A204.1 (cell line): ENCODE results near the gene CPLX1.

ENCODE experiments used
- FAIRE-seq: peaks from 2 replicates; lab custom pipeline; 2012; peaks lifted over from hg19 to GRCh38; lab: Jason Lieb, UNC

The CPLX1 gene

DNA sequence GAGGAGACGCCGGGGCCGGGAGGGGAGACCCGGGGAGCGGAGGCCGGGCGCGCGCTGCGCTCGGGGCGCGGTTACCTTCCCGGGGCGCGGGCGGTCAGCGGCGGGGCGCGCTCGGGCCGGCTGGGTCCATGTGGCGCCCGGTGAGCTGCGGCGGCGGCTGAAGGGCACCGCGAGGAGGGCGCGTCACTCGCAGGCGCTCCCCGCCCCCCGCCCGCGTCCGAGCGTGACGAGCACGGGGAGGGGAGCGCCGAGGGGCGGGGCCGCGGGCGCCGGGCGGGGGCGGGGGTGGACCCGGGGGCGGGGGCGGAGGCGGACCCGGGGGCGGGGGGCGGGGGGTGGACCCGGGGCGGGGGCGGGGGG is at the start of gene CPLX1:
TSS of gene CPLX1 (minus strand) at position 159 of the 360 bp plus-strand sequence. CDS start 1,607 bp downstream, outside the sequence.
- FAIRE-seq: no peak

DNA sequence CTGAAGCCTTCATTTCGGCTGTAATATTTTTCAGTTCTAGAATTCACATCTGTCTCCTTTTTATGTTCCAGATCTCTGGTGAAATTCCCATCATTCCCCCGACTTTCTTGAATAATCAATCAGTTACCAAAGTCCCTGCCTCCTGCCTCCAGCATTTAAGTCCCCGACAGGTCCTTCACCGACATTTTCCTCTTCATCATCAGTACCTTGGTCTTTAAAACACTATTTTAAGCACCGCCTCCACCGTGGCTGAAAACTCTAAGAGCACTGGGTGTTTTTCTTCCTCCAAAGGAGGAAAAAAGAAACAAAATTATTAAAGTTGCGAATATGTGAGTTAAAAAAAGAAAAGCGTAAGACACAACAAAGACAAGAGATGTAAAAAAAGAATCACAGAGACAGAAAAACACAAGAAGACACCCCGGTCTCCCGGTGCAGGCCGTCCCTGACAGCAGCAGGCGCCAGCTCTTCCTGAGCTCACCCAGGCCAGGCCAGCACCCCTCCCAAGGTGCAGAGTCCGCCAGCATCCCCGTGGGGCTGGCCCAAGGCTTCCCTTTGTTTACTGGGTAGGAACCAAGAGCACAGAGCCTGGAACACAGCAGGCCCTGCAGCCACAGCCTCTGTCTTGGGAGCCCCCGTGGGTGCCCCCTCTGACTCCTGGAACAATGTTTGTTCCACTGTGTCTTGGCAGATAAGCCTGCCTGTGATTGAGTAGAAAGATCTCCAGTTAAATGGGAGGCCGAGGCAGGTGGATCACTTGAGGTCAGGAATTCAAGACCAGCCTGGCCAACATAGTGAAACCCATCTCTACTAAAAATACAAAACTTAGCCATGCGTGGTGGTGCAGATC is 49.3 kb upstream of the CPLX1 start:
- no peak for FAIRE-seq

DNA sequence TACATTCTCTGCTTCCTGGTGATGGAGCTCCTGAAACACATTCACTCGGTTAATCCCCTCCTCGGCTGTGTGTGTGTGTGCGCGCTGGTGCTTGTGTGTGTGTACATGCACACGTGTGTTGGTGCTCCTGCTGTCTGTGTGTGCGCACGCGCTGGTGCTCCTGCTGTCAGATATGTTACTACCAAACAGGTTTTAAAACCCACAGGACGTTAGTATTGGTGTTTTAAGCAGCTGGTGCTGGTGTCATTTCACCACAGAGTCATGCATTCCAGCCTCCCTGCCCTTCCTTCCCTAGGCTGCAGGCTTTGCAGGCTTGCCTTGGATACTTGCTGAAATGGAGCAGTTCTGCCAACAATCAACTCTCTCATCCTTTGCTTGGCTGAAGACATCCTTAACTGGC is 48.1 kb upstream of the CPLX1 start:
- FAIRE-seq: no peak

DNA sequence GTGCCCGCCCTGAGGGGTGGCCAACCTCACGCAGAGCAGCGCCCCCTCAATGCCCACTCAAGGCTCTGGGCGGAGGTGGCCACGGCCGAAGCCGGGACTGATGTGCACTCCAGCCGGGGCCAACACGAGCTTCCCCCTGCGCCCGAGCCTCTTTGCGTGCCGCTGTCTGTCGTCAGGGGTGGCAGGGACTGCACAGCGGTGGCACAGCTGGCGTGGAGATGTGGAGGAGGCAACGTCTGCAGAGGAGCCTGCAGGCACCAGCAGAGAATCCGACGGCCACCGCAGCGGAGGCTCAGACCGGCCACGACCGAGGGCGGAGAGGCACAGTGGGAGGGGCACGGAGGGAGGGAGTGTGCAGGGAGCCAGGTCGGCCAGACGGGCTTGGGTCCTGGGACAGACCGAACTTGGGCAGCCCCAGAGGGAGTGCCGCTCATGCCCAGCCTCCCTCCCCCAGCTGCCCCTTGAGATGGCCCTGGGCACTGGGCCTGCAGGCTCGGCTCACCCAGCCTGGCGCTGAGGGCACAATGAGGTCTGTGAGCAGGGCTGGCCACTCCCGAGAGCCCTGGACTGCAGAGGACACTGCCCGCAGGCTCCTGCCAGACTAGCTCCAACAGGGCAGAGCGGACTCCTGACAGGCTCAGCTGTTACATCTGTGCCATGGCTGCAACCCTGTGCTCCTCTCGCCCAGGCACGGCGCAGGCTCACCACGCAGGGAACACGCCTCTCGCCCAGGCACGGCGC is 46.5 kb upstream of the CPLX1 start:
- no peak for FAIRE-seq

DNA sequence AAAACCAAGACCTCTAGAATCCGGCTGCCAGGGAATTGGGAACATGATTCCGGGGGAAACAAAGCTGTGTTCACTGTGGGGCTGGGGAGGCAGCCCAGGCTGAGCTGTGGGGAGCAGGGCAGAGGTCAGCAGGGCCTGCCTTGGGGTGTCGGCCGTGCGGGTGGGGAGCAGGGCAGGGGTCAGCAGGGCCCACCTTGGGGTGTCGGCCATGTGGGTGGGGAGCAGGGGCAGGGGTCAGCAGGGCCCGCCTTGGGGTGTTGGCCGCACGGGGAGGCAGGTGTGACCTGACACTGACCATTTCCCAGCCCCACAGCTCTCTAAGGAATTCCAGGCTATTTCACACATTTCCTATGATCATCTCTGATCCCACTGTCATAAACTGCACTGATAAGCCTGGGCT is 45.6 kb upstream of the CPLX1 start:
- no peak for FAIRE-seq

DNA sequence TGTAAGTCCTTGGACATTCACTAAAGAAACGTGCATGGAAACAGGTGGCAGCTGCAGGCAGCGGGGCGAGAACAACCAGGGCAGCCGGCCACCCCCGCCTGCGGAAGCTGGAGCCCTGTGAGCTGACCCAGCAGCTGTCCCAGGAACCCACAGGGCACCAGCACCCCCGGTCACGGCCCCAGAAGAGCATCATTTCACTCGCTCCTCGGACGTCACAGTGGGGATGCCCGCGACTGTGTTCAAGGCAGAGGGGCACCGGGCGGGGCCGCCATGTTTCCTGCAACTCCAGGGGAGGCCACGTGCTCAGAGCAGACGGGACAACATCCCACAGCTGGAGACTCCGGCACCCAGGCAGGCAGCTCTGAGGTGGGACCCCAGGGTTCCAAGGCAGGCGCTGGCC is 45.0 kb upstream of the CPLX1 start:
- no peak for FAIRE-seq

DNA sequence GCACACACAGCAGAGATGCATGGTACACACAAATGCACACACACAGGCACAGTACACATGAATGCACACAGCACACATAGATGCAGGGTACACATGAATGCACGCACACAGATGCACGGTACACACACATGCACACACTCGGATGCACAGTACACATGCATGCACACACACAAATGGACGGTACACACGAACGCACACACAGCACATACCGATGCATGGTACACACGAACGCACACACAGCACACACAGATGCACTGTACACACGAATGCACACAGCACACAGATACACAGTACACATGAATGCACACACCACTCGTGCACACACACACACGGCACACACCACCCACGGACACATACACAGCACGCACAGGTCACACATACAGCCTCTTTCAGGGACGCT is 43.8 kb upstream of the CPLX1 start:
- FAIRE-seq: no peak

DNA sequence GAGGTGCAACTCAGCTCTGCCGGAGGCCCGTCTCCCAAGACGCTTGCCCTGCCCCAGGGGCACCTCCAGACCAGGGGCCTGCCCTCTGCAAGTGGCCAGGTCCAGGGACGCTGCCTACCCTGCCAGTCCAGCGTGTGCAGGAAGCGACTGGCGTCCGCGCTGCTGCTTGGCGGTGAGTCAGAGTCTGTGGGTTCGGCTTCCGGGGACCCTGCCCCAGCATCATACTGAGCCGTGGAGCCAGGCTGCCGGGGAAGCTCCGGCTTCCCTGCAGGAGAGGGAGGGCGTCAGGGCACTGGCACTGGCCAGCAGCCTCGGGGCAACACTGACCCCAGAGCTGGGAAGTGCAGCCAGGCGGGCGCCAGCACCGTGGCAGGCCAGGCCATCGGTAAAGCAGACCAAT is 42.5 kb upstream of the CPLX1 start:
- no peak for FAIRE-seq

DNA sequence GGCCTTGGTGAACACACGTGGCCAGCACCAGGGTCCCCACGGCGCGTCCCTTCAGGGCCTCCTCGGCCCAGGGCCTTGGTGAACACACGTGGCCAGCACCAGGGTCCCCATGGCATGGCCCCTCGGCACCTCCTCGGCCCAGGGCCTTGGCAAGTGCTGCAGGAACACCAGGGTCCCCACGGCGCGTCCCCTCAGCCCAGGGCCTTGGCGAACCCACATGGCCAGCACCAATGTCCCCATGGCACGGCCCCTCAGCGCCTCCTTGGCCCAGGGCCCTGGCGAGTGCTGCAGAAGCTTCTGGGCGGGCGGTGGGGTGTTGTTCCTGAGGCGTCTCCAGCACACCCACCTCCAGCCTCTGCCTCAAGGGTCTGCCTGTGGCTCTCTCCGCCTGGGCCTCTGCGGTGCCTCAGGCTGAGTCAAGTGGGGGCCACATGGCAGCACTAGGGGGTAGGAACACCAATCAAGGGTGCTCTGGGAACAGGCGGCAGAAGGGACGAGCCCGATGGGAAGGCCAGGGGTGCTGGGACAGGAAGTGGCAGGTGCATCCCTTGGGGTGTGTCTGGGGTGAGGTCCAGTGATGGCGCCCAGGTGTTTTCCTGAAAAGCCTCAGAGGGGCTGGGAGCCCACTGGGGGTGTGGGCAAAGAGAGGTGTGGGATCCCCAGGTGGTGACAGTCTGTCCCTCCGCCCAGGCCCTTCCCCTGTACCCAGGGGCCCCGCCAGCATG is 41.8 kb upstream of the CPLX1 start:
- no peak for FAIRE-seq

DNA sequence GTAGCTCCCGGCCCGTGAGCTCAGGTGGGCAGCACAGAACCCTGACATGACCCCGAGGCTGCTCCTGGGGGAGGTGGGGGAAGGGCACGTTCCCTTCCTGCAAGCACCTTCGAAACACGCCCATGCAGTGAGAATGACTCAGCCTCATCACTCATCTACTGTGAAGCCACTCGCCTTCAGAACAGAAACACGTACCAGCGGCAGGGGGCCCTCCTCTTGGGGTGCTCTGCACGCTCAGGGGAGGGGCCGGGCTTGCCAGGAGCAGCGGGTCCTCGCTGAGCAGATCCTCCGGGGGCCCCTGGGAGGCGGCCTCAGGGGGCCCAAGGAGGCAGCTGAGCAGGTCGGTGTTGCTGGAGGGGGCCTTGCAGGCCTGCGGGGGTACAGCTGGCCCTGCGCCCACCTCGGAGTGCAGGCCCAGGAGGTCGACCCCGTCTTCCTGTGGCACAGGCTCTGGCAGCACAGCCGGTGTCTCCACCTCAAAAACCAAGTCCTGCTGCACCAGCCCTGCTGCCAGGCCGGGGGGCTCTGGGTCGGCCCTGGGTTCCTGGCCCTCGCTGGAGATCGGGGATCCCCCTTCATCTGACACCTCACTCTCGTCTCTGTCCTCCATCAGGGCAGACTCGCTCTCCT is 40.9 kb upstream of the CPLX1 start:
- FAIRE-seq: no peak

DNA sequence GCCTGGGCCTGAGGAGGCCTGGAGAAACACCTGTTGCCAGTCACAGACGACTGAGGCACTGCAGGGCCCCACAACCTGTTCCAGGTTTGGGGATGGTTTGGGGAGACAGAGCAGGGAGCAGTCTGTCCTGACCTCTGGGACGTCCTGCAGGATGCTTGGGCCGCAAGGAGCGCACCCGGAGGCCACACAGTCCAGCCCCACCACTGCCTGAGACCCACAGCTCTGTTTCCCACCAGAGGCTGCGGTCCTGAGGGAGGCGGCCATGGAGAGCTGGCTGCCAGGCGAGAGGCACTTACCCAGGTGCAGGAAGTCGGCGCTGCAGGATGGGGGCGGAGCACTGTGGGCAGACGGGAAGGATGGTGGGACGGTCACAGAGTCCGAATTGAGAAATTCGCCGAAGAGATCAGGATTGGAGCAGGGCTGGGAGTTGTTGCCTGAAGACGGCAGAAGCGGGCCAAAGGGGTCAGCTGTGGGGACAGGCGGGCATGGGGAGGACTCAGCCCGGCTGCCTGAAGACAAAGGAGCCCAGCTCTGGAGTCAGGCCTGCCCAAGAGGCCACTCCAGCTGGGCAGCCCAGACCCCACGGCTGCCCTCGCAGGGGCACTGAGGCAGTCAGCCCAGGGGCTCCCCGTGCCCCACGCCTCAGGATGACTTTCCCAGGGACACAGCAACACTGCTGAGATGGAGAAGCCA is 40.3 kb upstream of the CPLX1 start:
- FAIRE-seq: no peak

DNA sequence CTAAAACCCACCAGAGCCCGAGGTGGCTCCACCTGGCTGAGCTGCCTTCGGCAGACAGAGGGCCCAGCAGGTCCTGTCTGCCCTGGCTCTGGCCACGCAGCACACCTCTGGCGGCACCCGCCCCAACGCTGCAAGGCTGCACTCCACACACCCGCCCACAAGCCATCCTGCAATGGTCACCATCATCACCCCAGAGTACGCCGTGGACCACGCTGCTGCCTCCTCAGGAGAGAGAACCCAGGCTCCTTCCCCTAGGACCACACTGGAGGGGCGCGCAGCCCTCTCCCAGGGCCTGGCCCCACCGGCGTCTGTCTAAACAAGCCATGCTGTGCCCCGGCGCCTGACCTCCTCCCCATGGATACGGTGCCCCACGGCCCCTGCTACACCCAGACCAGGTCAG is 39.6 kb upstream of the CPLX1 start:
- no peak for FAIRE-seq

DNA sequence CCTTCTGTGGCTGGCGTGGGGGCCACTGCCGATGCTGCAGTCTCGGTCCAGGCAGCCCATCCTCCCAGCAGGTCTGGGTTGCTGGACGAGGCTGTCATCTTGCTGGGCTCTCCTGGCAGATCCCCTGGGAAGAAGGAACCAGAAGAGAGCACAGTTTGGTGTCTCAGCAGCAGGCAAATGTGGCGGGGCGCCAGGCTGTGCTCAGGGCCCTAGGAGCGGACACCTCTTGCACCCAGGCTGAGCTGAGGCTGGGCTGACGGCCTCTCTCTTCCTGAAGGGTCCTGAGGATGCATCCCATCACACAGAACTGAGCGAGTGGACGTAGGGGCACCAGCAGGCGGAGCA is 39.2 kb upstream of the CPLX1 start:
- FAIRE-seq: no peak

DNA sequence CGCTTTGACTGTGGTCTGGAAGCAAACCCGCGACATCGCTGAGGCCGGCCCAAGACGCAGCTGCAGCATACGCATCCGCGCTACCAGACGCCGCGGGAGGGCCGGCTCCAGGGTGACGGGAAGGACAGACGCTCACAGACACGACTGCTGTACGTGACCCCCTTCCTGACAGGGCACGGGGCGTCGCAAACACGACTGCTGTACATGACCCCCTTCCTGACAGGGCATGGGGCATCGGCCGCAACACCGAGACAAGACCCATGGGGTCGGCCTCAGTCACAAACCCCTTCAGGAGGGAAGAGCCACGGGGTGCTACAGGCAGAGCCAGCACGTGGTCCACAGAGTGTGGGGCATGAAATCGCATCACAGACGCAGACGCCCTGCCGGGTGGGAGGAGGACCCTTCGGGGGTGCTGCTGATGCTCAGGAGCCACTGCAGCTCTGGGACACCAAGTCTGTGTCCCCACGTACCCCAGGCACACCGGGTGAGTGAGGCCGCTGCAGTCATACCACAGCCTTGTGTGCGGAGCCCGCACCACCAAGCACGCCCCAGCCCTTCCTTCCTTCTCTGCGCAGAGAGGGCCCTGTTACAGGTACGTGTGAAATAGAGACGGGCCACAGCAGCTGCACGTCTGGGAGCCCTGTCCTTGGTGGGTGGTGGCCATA is 38.7 kb upstream of the CPLX1 start:
- no peak for FAIRE-seq

DNA sequence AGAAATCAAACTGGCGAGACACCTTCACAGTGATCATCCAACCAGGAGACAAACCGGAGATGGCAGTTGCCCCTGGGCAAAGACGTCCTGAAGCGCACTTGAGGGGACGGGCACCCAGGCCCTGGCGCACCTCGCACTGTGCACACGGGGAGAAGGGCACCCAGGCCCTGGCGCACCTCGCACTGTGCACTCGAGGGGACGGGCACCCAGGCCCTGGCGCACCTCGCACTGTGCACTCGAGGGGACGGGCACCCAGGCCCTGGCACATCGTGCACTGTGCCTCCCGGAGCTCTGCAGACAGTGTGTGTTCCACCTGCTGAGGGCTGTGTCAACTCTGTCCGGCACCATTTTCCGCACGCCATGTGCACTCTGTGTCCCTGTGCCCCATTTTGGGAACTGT is 34.6 kb upstream of the CPLX1 start:
- no peak for FAIRE-seq

DNA sequence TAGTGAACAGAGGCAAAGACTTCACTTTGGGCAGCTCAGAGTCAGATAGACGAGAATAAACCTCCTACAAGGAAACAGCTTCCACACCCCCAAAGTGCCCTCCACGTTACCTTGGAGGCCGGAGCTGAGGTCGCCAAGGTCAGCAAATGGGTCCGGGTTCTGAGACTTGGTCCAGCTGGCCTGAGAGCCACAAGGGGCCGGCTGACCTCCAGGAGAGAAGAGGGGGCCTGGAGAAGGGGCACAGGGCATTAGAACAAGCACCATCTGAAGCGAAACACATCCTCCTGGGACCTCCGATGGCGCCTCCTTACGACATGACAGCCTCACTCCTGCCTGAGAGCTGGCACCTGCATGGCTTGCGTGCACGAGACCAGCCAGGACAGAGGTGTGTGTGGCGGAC is 33.6 kb upstream of the CPLX1 start:
- no peak for FAIRE-seq

DNA sequence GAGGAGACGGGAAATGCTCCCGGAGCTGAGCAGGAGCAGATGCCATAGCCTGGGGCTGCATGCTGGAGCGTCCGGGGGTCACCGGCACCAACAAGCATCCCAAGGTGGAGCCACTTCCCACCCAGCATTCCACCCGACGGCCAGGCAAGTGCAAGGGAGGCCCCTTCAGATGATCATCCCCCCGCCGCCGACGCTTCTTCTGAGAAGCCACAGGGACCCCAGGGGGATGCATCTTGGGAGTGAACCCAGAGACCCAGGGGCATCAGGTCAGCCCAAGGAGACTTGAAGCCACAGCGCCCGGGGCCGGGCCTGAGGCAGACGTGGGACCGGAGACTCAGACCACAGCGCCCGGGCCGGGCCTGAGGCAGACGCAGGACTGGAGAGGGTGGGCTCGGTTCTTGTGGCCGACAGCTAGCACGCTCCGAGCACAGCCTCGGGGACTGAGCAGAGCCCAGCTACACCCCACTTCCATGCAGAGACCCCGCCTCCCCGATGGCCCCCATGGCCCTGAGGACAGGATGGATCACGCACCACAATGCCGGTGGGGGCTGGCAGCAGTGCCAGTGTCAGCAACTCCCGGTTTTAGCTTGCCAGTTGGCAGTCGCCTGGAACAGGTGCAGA is 33.0 kb upstream of the CPLX1 start:
- no peak for FAIRE-seq

DNA sequence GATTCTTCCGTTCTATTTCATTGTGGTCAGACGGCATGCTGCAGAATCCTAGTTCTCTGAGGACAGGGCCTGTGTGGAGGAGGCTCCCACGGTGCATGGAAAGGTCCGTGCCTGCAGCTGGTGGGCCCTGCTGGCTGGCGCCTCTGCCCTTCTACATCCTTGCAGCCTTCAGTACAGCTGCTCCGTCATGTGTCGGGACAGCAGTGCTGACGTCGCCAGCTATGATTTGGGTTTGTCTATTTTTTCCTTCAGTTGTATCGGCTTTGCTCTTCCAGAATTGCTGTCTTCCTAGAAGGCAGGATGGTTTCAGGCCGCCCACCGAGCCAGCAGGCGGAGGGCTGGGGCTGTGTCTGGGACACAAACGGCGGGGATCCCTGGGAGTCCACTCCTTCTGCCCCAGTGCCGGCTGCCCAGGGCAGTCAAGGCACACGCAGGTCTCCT is 32.1 kb upstream of the CPLX1 start:
- no peak for FAIRE-seq

DNA sequence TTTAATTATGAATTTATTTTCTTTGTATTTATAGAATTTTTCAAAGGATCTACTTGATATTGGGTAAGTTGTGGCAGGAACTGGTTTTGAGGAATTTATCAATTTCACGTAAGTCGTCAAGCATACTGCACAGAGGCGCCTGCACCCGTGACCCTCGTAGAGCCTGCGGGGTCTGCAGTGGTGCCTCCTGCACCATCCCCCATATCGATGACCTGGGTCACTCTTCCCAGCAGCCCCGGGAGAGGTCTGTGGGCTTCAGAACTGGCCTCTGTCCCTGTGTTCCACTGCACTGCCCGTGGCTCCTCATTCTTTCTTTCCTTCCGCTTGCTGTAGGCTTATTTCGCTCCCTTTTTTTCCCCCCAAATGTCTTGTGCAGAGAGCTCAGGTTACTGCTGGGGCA is 31.5 kb upstream of the CPLX1 start:
- no peak for FAIRE-seq

DNA sequence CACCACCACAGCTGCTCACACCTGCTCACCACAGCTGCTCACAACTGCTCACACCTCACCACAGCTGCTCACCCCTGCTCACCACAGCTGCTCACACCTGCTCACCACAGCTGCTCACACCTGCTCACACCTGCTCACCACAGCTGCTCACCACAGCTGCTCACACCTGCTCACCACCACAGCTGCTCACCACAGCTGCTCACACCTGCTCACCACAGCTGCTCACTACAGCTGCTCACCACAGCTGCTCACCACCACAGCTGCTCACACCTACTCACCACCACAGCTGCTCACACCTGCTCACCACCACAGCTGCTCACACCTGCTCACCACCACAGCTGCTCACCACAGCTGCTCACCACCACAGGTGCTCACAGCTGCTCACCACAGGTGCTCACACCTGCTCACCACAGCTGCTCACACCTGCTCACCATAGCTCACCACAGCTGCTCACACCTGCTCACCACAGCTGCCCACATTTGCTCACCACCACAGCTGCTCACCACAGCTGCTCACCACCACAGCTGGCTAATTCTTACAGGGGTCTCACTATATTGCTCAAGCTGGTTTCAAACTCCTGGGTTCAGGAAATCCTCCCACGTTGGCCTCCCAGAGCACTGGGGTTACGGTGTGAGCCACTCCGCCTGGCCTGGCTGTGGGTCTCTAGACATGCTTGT is 30.4 kb upstream of the CPLX1 start:
- no peak for FAIRE-seq

DNA sequence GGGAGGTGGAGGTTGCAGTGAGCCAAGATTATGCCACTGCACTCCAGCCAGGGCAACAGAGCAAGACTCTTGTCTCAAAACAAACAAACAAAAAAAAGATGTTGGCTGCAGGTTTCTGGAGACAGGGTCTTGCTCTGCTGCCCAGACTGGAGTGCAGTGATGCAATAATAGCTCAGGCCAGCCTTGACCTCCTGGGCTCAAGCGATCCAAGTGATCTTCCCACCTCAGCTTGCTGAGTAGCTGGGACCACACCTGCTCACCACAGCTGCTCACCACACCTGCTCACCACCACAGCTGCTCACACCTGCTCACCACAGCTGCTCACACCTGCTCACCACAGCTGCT is 29.9 kb upstream of the CPLX1 start:
- FAIRE-seq: no peak
